ENCODE results near the gene ANGPTL3. TPM values are rescaled to one million over a fixed set of nuclear protein-coding genes. Genes with fewer than 3 reads are reported as not detected.
"Not testable (repeated sequence)": the region's sequence is repeated elsewhere in the genome, so short reads cannot be mapped to it uniquely, and the experiment has no call there.

ANGPTL3 gene
- total and polyA plus RNA-seq, 2 donors (not counting 1 experiment from before 2014, with no cell fraction given) = not detected

GRCh38 chr1:62608905-62609304 is 11.6 kb downstream of the ANGPTL3 start:
- ATAC-seq (ENCODE audit: low read depth) (no peak), DNase-seq (no peak)
- no peaks in the 10 kb centered on the region for H3K79me2 ChIP-seq (ENCODE audit: control insufficient read depth, insufficient read depth, low read length)
- H3K27ac ChIP-seq (ENCODE audit: low read length in 2 of 2) = no peak overlapping the region
- H2AFZ ChIP-seq (ENCODE audit: insufficient read depth, low read depth, low read length, poor library complexity, severe bottlenecking) = no peak overlapping the region
- H3K4me2 ChIP-seq (replicated peaks; ENCODE audit: low read depth, low read length, poor library complexity, severe bottlenecking) = no peak overlapping the region
- no peak overlapping the region for H3K27ac Mint-ChIP-seq
- H3K4me3 Mint-ChIP-seq = no peak overlapping the region
- no peaks in the 10 kb centered on the region for H3K9me3 ChIP-seq (ENCODE audit: control extremely low read depth in 1 of 3, control insufficient read depth in 2 of 3, insufficient read depth in 1 of 3, low read length in 2 of 3)
- no peak overlapping the region for H3K9ac ChIP-seq (ENCODE audit: low read length)
- H3K4me1 ChIP-seq (ENCODE audit: control insufficient read depth in 2 of 2, insufficient read depth in 2 of 2, low read length in 2 of 2) = peaks cover 0 to 11% of the 10 kb centered on the region in 2 donors
- TF ChIP-seq EZH2 (IDR thresholded peaks at IDR 0.05; ENCODE audit: borderline replicate concordance, insufficient read depth, low read depth, low read length, poor library complexity, severe bottlenecking) (no peak), CTCF (IDR thresholded peaks at IDR 0.05) (no peak)
- no peak overlapping the region for H3K4me3 ChIP-seq (ENCODE audit: control extremely low read depth in 1 of 5, extremely low read depth in 1 of 5, insufficient read depth in 1 of 5, low read depth in 2 of 5, low read length in 4 of 5)
- intact Hi-C loops (cut with micrococcal nuclease) = no loop called here
- H3K9me3 Mint-ChIP-seq (ENCODE audit: insufficient read depth) = no peaks in the 10 kb centered on the region
- H3K27me3 ChIP-seq (replicated peaks in 1 of 4; ENCODE audit: control extremely low read depth in 1 of 4, control insufficient read depth in 3 of 4, insufficient read depth in 4 of 4, low read length in 3 of 4) = no peaks in the 10 kb centered on the region
- ChIA-PET CTCF (no interaction called here), POLR2A (no interaction called here)
- no peaks in the 10 kb centered on the region for H3K27me3 Mint-ChIP-seq
- H4K20me1 ChIP-seq (ENCODE audit: control insufficient read depth, insufficient read depth, low read length, poor library complexity, severe bottlenecking) = no peaks in the 10 kb centered on the region
- no peaks in the 10 kb centered on the region for H3K36me3 ChIP-seq (replicated peaks in 1 of 2; ENCODE audit: control extremely low read depth in 1 of 2, control insufficient read depth in 1 of 2, extremely low read depth in 1 of 2, insufficient read depth in 2 of 2, low read length in 1 of 2)
- H3K4me1 Mint-ChIP-seq = peaks cover 16% of the 10 kb centered on the region

DNA sequence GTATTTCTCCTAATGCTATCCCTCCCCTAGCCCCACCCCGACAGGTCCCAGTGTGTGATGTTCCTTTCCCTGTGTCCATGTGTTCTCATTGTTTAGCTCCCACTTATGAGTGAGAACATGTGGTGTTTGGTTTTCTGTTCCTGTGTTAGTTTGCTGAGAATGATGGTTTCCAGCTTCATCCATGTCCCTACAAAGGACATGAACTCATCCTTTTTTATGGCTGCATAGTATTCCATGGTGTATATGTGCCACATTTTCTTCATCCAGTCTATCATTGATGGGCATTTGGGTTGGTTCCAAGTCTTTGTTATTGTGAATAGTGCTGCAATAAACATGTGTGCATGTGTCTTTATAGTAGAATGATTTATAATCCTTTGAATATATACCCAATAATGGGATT is 13.3 kb downstream of the ANGPTL3 start:
- ATAC-seq (ENCODE audit: low read depth); H3K27me3 Mint-ChIP-seq; DNase-seq; H3K4me3 Mint-ChIP-seq; H3K27me3 ChIP-seq (replicated peaks in 1 of 4; ENCODE audit: control extremely low read depth in 1 of 4, control insufficient read depth in 3 of 4, insufficient read depth in 4 of 4, low read length in 3 of 4); H3K9me3 Mint-ChIP-seq (ENCODE audit: insufficient read depth); H3K4me2 ChIP-seq (replicated peaks; ENCODE audit: low read depth, low read length, poor library complexity, severe bottlenecking); H3K27ac ChIP-seq (ENCODE audit: low read length in 2 of 2); H3K79me2 ChIP-seq (ENCODE audit: control insufficient read depth, insufficient read depth, low read length); H2AFZ ChIP-seq (ENCODE audit: insufficient read depth, low read depth, low read length, poor library complexity, severe bottlenecking); H3K36me3 ChIP-seq (replicated peaks in 1 of 2; ENCODE audit: control extremely low read depth in 1 of 2, control insufficient read depth in 1 of 2, extremely low read depth in 1 of 2, insufficient read depth in 2 of 2, low read length in 1 of 2); POLR2A ChIA-PET; H3K27ac Mint-ChIP-seq; intact Hi-C loops (cut with micrococcal nuclease); H3K9me3 ChIP-seq (ENCODE audit: control extremely low read depth in 1 of 3, control insufficient read depth in 2 of 3, insufficient read depth in 1 of 3, low read length in 2 of 3); H3K9ac ChIP-seq (ENCODE audit: low read length); H3K4me3 ChIP-seq (ENCODE audit: control extremely low read depth in 1 of 5, extremely low read depth in 1 of 5, insufficient read depth in 1 of 5, low read depth in 2 of 5, low read length in 4 of 5); CTCF ChIA-PET; H4K20me1 ChIP-seq (ENCODE audit: control insufficient read depth, insufficient read depth, low read length, poor library complexity, severe bottlenecking): not testable (repeated sequence)
- H3K4me1 Mint-ChIP-seq = peaks cover 19% of the 10 kb centered on the region
- WGBS (ENCODE audit: insufficient coverage) = no CpG with 5 or more reads among the region's 1 CpG
- H3K4me1 ChIP-seq (ENCODE audit: control insufficient read depth in 2 of 2, insufficient read depth in 2 of 2, low read length in 2 of 2) = peaks cover 0 to 13% of the 10 kb centered on the region in 2 donors

All from B cell (primary cell).